Measurements from ENCODE around the gene MYO18A. TPM values are rescaled to one million over a fixed set of nuclear protein-coding genes. Genes with fewer than 3 reads are reported as not detected.
A peak's percentile ranks its signal among the peaks of the same experiment; 100 is the strongest.
"Not testable (repeated sequence)": the region's sequence is repeated elsewhere in the genome, so short reads cannot be mapped to it uniquely, and the experiment has no call there.

The MYO18A gene
- total RNA-seq, 2 experiments from 2014 or later = 23.8 to 25.0 TPM

DNA sequence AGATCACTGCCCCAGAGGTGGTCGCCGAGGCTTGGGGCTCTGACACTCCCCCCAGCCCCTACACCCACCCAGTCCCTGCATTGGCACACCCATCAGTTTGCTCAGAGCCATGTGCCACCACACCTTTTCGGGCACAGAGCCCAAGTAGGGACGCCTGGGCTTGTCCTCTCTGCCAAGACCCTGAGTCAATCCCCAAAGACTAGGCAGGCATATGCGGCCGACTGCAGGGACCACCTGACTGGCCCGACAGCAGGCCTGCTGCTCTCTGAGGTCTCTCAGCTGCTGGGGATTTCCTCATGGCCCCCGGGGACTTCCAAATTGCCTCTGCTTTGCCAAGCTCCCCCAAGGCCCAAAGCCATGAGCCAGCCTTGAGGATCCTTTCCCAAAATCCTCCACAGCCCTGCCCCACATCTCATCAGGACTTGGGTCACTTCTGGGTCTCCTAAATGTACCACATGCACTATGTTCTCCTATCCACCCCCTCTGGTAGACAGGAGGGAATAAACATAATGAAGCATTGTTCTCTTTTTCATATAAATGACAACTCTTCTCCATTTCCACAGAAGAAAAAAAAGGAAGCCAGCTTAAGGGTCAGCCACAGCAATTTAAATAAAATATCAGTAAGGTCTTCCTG lies 30.6 kb downstream of the MYO18A start:
- no peaks in the 10 kb centered on the region for H3K36me3 Mint-ChIP-seq (ENCODE audit: low read depth)

DNA sequence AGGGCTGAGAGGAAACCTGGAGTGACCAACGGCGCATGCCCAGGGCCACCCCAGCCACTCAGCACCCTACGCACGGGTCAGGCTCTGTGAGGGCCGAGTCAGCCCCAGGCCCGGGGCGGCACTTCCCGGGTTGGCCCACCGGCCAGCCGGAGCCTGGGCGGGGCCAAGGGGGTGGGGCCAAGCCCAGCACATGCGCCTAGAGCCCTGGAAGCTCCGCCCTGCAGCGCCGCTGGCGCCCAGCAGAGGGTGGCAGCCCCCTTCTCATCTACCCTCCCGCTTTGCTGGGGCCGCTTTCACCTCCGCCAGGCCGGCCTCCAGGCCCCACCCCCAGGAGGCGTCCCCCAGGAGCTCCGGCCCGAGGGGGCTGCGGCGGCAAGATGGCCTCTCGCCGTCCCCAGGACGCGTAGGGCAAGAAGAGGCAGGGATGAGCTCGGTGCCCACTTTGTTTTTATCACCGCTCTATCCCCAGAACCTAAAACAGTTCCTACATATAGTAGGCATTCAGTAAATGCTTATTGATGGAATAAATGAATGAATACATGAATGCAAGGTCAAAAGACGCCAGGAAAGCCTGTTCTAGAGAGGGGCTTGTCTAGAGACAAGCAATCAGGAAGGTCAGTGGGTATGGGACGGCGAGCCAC lies 31.3 kb downstream of the MYO18A start:
- Mint-ChIP-seq H3K4me3 (peak overlapping the region; percentile 65), H3K4me1 (ENCODE audit: low read depth) (peaks cover 43% of the 10 kb centered on the region), H3K27ac (peak overlapping the region; percentile 74), H3K36me3 (ENCODE audit: low read depth) (no peaks in the 10 kb centered on the region), H3K9me3 (no peaks in the 10 kb centered on the region), H3K27me3 (ENCODE audit: low read depth) (no peaks in the 10 kb centered on the region)
- CTCF ChIA-PET = interaction anchor here (0.6 to 10.6 kb wide), 24 partner anchors 10 to 467 kb away, joined by 3 to 261 read pairs (median 5); partner anchors contain the start of gene MYO18A
- intact Hi-C loops (cut with micrococcal nuclease) = loop anchor here (1.0 to 5.0 kb wide), 9 partner anchors 9 to 463 kb away; partner anchors contain the start of genes ANKRD13B and MYO18A
- peak; percentile 94 for DNase-seq

More for the DNA sequence above, 30.6 kb downstream of the MYO18A start:
- peaks cover 42% of the 10 kb centered on the region for H3K4me1 Mint-ChIP-seq (ENCODE audit: low read depth)
- H3K27ac Mint-ChIP-seq = peak overlapping the region; percentile 47
- intact Hi-C loops (cut with micrococcal nuclease) = loop anchor here (1.0 to 5.0 kb wide), 7 partner anchors 31 to 463 kb away; partner anchors contain the start of genes ANKRD13B and MYO18A
- CTCF ChIA-PET = interaction anchor here (0.6 to 10.6 kb wide), 26 partner anchors 11 to 466 kb away, joined by 3 to 261 read pairs (median 4); partner anchors contain the start of gene MYO18A
- DNase-seq = peak; percentile 27
- H3K27me3 Mint-ChIP-seq (ENCODE audit: low read depth) = no peaks in the 10 kb centered on the region
- H3K9me3 Mint-ChIP-seq = no peaks in the 10 kb centered on the region
- H3K4me3 Mint-ChIP-seq = peak overlapping the region; percentile 60

DNA sequence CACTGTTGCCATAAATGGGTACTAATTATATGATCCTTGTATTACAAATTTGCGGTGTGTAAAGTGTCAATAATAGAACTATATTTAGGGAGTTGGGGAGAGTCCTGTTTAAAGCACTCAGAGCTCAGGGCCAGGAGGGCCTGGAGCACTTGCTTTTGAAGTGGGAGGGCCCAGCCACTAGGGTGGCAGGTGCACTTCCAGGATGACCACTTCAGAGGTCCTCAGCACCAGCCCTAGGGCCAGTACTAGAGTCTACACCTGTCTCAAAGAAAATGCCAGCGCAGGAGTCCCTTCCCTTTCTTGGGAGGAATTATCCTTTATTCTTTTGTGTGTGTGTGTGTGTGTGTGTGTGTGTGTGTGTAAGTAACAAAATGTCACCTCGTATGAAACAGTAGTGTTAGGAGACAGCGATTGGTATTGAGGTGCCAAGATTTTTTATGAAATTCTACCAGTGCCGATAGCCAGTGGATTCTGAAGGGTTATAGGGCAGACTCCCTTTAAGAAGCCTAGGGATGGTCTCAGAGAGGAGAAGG lies 31.9 kb downstream of the MYO18A start:
- CTCF ChIA-PET = interaction anchor here (0.7 to 10.6 kb wide), 25 partner anchors 8 to 467 kb away, joined by 3 to 261 read pairs (median 4); partner anchors contain the start of gene MYO18A
- peaks cover 45% of the 10 kb centered on the region for H3K4me1 Mint-ChIP-seq (ENCODE audit: low read depth)
- H3K9me3 Mint-ChIP-seq = no peaks in the 10 kb centered on the region
- H3K27ac Mint-ChIP-seq = peak overlapping the region; percentile 74
- no peak for DNase-seq
- intact Hi-C loops (cut with micrococcal nuclease) = loop anchor here (1.0 to 5.0 kb wide), 6 partner anchors 8 to 464 kb away; partner anchors contain the start of gene ANKRD13B
- H3K4me3 Mint-ChIP-seq = peak overlapping the region; percentile 65
- H3K27me3 Mint-ChIP-seq (ENCODE audit: low read depth) = no peaks in the 10 kb centered on the region
- no peaks in the 10 kb centered on the region for H3K36me3 Mint-ChIP-seq (ENCODE audit: low read depth)

DNA sequence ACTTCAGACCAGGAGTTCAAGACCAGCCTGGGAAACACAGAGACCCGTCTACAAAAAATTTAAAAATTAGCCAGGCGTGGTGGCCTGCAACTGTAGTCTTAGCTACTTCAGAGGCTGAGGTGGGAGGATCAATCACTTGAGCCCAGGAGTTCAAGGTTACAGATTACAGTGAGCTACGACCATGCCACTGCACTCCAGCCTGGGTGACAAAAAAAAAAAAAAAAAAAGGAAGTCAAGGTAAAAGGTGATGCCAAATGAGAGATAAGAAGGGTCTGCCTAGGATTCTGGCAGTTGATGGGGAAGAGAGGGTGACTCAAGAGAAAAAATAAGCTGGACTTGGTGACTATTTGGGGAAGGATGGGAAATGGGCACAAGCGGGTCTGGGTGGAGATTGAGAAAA lies 32.5 kb downstream of the MYO18A start:
- Mint-ChIP-seq H3K36me3 (ENCODE audit: low read depth) (no peaks in the 10 kb centered on the region), H3K9me3 (no peaks in the 10 kb centered on the region), H3K27me3 (ENCODE audit: low read depth) (no peaks in the 10 kb centered on the region), H3K27ac (no peak overlapping the region), H3K4me3 (no peak overlapping the region), H3K4me1 (ENCODE audit: low read depth) (peaks cover 46% of the 10 kb centered on the region)
- DNase-seq = no peak
- CTCF ChIA-PET = interaction anchor here (0.7 to 10.6 kb wide), 13 partner anchors 8 to 222 kb away, joined by 3 to 261 read pairs (median 6); partner anchors contain the start of gene MYO18A
- intact Hi-C loops (cut with micrococcal nuclease) = loop anchor here (1.0 to 5.0 kb wide), 6 partner anchors 7 to 465 kb away; partner anchors contain the start of gene ANKRD13B

DNA sequence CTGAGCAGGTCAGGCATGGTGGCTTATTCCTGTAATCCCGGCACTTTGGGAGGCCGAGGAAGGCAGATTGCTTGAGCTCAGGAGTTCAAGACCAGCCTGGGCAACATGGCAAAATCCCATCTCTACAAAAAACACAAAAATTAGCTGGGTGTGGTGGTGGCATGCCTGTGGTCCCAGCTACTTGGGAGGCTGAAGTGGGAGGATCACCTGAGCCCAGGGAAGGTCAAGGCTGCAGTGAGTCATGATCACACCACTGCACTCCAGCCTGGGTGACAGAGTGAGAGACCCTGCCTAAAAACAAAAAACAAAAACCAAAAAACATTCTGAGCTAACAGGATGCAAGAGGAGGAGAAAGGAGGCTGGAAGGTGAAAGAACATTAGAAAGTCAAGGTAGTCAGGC lies 33.0 kb downstream of the MYO18A start:
- CTCF ChIA-PET = interaction anchor here (0.6 to 10.6 kb wide), 12 partner anchors 8 to 243 kb away, joined by 3 to 261 read pairs (median 4); partner anchors contain the start of gene MYO18A
- not testable (repeated sequence) for H3K36me3 Mint-ChIP-seq (ENCODE audit: low read depth); H3K4me3 Mint-ChIP-seq; H3K27me3 Mint-ChIP-seq (ENCODE audit: low read depth); DNase-seq; H3K9me3 Mint-ChIP-seq
- intact Hi-C loops (cut with micrococcal nuclease) = loop anchor here (5.0 kb wide), 4 partner anchors 210 to 465 kb away; partner anchors contain the start of gene ANKRD13B
- Mint-ChIP-seq H3K27ac (peak overlapping the region; percentile 41), H3K4me1 (ENCODE audit: low read depth) (peaks cover 49% of the 10 kb centered on the region)

DNA sequence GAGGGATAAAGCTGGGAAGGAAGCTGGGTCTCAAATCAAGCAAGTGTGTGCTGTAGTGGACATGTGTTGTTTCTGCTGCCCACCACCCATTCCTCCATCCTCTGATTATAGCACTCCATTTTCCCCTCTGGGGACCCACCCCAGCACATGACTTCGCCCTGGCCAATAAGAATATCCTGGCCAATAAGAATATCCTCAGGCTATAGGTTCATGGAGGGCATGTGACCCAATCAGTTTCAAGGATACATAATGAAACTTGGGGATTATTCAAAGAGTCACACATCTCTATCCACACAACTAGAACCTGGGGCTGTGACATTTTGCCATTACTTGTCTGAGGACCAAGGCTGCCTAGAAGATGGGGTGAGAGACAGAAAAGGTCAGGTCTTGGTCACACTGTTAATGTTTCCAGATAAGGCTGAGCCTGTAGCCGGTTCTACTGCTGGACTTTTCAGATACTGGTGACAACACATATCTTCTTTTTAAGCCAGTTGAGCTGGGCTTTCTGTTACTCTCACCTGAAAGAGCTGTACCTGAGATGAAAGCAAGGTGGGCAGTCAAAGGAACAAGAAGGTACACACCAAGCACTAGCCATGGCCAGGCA lies 33.7 kb downstream of the MYO18A start:
- Mint-ChIP-seq H3K27me3 (ENCODE audit: low read depth) (no peaks in the 10 kb centered on the region), H3K27ac (peak overlapping the region; percentile 31), H3K36me3 (ENCODE audit: low read depth) (no peaks in the 10 kb centered on the region), H3K9me3 (no peaks in the 10 kb centered on the region), H3K4me3 (no peak overlapping the region), H3K4me1 (ENCODE audit: low read depth) (peaks cover 53% of the 10 kb centered on the region)
- intact Hi-C loops (cut with micrococcal nuclease) = loop anchor here (5.0 kb wide), 4 partner anchors 211 to 466 kb away; partner anchors contain the start of gene ANKRD13B
- CTCF ChIA-PET = interaction anchor here (0.6 to 10.6 kb wide), 15 partner anchors 10 to 223 kb away, joined by 3 to 261 read pairs (median 5); partner anchors contain the start of genes MYO18A and PHF12
- no peak for DNase-seq

DNA sequence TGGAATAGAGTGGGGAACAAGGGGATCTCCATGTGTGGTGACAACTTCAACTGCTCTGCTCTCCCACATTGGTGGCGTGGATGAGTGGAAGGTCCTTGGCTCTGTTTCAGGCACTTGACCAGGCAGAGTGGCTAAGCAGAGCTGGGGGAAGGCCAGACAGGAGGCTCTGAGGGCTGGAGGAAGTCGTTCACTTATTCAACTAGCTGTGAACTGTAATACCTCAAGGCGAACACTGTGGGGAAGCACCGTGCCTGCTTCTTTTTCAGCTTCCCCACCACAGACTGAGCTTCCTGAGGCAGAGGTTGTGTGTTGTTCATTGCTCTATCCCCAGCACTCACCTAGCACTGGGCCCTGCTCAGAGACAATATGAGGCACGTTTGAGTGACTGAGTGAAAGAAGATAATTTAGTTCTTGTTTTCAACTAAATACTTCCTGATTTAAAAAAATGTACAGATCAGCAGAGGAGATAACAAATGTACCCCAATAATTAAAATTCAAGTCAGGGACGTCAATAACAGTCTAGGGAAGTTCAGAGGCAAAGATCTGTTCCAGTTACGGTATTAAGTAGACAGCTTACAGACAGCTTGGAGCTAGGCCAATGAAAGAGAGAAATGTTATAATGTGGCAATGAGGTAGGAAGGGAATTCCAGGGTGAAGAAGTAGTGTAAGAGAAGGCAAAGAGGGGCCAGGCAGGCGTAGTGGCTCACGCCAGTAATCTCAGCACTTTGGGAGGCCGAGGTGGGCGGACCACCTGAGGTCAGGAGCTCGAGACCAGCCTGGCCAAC lies 34.7 kb downstream of the MYO18A start:
- no peak overlapping the region for H3K4me3 Mint-ChIP-seq
- peak; percentile 85 for DNase-seq
- no peaks in the 10 kb centered on the region for H3K9me3 Mint-ChIP-seq
- no peaks in the 10 kb centered on the region for H3K36me3 Mint-ChIP-seq (ENCODE audit: low read depth)
- peak overlapping the region; percentile 80 for H3K27ac Mint-ChIP-seq
- peaks cover 59% of the 10 kb centered on the region for H3K4me1 Mint-ChIP-seq (ENCODE audit: low read depth)
- CTCF ChIA-PET = interaction anchor here (0.7 to 10.6 kb wide), 20 partner anchors 9 to 224 kb away, joined by 3 to 261 read pairs (median 5); partner anchors contain the start of genes MYO18A and PHF12
- no peaks in the 10 kb centered on the region for H3K27me3 Mint-ChIP-seq (ENCODE audit: low read depth)
- intact Hi-C loops (cut with micrococcal nuclease) = loop anchor here (1.0 to 5.0 kb wide), 7 partner anchors 21 to 467 kb away; partner anchors contain the start of gene ANKRD13B

DNA sequence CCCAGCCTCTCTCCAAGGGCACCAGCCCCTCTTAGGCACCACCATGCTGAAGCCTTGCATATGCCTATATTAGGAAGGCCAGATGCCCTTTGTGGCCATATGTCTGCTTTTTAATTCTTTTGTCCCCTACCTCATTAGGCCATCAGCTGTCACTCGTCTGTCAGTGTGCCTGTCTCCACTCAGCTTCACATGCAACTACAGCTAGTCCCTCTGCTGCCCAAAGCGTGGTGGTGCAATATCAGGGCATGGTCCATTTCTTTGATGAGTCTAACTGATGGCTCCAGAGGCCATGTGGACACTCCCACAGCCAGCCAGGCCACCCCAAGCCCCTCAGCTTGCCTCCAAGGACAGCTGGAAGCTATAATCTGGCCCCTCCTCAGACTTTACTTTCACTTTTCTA lies 36.3 kb downstream of the MYO18A start:
- Mint-ChIP-seq H3K4me1 (ENCODE audit: low read depth) (peaks cover 59% of the 10 kb centered on the region), H3K36me3 (ENCODE audit: low read depth) (no peaks in the 10 kb centered on the region), H3K4me3 (no peak overlapping the region), H3K27ac (no peak overlapping the region), H3K9me3 (no peaks in the 10 kb centered on the region), H3K27me3 (ENCODE audit: low read depth) (no peaks in the 10 kb centered on the region)
- DNase-seq = no peak
- CTCF ChIA-PET = interaction anchor here (1.0 to 10.6 kb wide), 10 partner anchors 14 to 438 kb away, joined by 3 to 261 read pairs (median 6); partner anchors contain the start of gene MYO18A
- intact Hi-C loops (cut with micrococcal nuclease) = no loop called here

DNA sequence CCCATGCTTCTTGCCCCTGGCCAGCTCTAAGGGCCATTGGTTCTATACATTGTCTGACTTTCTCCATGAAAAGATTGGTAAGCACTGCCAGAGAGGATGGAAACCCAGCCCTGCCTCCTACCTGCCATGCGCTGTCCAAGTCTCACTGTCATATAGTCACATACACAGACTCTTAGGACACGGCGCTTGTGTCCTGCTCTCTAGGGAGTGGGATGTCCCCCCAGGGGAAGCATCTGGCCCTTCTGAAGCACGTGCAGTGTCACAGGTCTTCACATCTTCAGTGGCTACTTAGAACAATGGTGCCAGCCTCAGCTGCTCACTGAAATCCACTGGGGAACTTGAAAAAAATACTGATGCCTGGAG lies 38.7 kb downstream of the MYO18A start:
- Mint-ChIP-seq H3K36me3 (ENCODE audit: low read depth) (no peaks in the 10 kb centered on the region), H3K27ac (peak overlapping the region; percentile 93), H3K9me3 (no peaks in the 10 kb centered on the region), H3K4me1 (ENCODE audit: low read depth) (peaks cover 66% of the 10 kb centered on the region), H3K27me3 (ENCODE audit: low read depth) (no peaks in the 10 kb centered on the region), H3K4me3 (peak overlapping the region; percentile 83)
- CTCF ChIA-PET = interaction anchor here (5.7 to 10.6 kb wide), 4 partner anchors 11 to 37 kb away, joined by 49 to 261 read pairs (median 73); partner anchors contain the start of gene MYO18A
- intact Hi-C loops (cut with micrococcal nuclease) = no loop called here
- DNase-seq = peak; percentile 33

DNA sequence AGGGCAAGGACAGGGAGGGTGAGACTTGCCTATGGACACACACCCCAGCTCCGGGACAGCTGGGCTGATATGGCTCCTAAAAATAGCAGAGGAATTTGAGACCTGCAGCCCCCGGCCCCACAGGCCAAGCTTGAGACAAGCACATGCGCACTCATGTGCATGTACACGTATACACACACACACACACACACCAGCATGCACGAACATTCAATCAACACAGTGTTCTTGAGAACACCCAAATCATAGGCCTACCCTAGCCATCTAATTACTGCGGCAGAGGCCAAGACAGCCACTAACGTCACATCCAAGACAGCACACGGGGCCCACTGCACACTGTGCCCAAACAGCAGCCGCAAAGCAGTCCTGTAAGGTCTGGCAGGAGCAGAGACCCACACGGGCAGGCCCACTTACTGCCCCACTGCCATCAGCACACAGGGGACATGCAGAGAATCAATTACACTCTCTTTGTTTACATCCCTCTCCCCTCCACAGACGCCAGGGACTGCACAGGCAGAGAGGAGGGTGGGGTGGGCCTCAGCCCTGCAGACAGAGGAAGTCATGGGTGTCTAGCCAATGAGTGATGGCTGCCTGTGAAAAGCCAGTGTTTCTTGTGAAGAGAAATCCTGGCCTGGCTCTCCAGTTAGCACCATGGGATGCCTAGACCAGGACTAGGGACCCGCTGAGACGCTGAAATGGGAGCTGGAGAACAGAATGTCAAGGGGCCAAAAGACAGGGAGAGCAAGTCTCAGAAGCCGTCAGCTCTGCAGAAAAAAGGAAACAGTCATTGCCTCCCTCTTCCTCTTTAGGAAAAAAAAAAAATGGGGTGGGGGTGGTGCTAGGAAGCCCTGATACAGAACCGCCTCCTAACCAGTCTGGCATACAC lies 39.3 kb downstream of the MYO18A start:
- H3K27me3 Mint-ChIP-seq (ENCODE audit: low read depth) = no peaks in the 10 kb centered on the region

More for the DNA sequence above, 39.3 kb downstream of the MYO18A start:
- Mint-ChIP-seq H3K36me3 (ENCODE audit: low read depth) (no peaks in the 10 kb centered on the region), H3K4me3 (peak overlapping the region; percentile 83), H3K4me1 (ENCODE audit: low read depth) (peaks cover 67% of the 10 kb centered on the region), H3K9me3 (no peaks in the 10 kb centered on the region), H3K27ac (peak overlapping the region; percentile 93)
- CTCF ChIA-PET = interaction anchor here (1.1 to 10.6 kb wide), 10 partner anchors 8 to 153 kb away, joined by 4 to 261 read pairs (median 21); partner anchors contain the start of genes MYO18A and NUFIP2
- DNase-seq = peak; percentile 62
- intact Hi-C loops (cut with micrococcal nuclease) = loop anchor here (1.0 kb wide), 3 partner anchors 7 to 159 kb away; no protein-coding TSS in a partner anchor

All from activated naive CD4-positive, alpha-beta T cell treated with anti-CD3 and anti-CD28 coated beads for 36 hours (primary cell).